ENCODE measurements around the gene ARSG.
A peak's percentile ranks its signal among the peaks of the same experiment; 100 is the strongest.
"Not testable (repeated sequence)": the region's sequence is repeated elsewhere in the genome, so short reads cannot be mapped to it uniquely, and the experiment has no call there.

ARSG gene

GRCh38 chr17:68399638-68400403 lies 108.5 kb downstream of the ARSG start:
- no peak for DNase-seq

- DNase-seq: no peak
These were observed 109.1 kb downstream of the ARSG start for GRCh38 chr17:68400404-68400735.

- no peak for DNase-seq
These were observed 110.0 kb downstream of the ARSG start for GRCh38 chr17:68401288-68401687.

DNA sequence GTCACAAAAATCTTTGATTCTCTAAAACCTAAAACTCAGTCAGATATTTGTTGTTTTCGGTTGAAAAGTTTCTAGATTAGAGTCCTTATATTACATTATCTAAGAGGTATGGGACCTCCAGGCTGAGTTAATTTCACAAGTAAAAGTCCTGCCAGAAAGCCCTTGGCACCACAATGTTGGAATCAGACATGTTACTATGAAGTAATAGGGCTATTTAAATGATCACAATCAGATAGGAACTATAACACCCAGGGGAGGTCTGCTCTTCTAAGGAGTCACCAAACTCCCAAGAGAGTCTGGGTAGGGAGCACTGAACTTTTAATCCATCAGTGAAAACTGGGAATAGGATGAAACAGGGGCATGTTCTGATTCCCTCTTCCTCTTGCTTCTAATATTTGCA lies 111.8 kb downstream of the ARSG start:
- no peak for DNase-seq

- DNase-seq: not testable (repeated sequence)
These were observed 112.5 kb downstream of the ARSG start for GRCh38 chr17:68403837-68404236.

DNA sequence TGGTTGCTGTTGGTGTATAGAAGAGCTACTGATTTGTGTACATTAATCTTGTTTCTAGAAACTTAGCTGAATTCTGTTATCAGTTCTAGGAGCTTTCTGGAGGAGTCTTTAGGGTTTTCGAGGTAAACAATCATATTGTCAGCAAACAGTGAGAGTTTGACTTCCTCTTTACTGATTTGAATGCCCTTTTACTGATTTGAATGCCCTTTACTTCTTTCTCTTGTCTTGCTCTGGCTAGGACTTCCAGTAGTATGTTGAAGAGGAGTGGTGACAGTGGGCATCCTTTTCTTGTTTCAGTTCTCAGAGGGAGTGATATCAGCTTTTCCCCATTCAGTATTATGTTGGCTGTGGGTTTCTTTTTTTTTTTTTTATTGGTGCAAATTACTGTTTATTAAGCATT lies 116.4 kb downstream of the ARSG start:
- not testable (repeated sequence) for DNase-seq

DNA sequence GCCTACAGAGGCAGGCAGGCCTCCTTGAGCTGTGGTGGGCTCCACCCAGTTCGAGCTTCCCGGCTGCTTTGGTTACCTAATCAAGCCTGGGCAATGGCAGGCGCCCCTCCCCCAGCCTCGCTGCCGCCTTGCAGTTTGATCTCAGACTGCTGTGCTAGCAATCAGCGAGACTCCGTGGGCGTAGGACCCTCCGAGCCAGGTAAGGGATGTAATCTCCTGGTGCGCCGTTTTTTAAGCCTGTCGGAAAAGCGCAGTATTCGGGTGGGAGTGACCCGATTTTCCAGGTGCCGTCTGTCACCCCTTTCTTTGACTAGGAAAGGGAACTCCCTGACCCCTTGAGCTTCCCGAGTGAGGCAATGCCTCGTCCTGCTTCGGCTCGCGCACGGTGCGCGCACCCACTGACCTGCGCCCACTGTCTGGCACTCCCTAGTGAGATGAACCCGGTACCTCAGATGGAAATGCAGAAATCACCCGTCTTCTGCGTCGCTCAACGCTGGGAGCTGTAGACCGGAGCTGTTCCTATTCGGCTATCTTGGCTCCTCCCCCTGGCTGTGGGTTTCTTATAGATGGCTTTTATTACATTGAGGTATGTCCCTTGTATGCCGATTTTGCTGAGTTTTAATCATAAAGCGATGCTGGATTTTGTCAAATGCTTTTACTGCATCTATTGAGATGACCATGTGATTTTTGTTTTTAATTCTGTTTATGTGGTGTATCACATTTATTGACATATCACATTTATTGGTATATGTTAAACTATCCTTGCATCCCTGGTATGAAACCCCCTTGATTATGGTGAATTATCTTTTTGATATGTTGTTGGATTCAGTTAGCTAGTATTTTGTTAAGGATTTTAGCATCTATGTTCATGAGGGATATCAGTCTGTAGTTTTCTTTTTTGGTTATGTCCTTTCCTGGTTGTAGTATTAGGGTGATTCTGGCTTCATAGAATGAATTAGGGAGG lies 122.6 kb downstream of the ARSG start:
- not testable (repeated sequence) for DNase-seq

GRCh38 chr17:68414901-68415300 lies 123.6 kb downstream of the ARSG start:
- not testable (repeated sequence) for DNase-seq

DNA sequence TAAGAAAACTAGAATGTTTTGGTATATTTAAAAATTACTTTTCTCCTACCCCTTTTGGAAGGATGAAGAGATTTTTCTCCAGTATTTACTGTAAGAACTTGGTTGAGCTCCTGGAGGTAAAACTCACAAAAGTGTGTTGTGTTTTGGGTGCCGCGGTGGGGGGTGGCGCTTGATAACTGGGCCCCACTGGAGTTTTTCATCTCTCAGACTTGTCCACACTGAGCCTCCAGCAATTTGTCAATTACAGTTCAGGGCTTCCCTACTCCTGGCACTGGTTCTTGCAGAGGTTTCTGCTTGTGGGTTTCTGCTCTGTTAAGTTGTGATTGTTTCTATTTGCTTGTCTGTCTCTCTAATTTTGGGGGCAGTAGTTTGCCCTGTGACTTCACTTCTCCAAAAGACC lies 126.0 kb downstream of the ARSG start:
- DNase-seq: no peak

DNA sequence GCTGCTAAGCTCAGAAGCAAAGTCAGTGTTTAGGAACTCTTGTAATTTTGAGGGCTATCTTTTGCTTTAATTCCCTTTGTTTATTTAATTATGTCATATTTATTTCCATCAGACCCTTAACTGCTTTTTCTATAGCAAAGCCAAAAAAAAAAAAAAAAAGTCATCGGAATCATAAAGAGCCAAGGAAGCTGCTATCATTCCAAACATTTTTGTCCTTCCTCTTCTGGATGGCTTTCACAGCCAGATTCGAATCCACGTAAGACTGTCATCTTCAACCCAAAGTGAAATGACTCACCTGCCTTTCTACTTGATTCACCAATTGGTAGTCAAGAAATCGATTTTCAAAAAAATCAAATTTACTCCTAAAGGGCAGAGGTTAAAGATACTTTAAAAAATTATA lies 127.6 kb downstream of the ARSG start:
- DNase-seq: no peak

- no peak for DNase-seq
These were observed 128.8 kb downstream of the ARSG start for GRCh38 chr17:68420065-68420464.

DNA sequence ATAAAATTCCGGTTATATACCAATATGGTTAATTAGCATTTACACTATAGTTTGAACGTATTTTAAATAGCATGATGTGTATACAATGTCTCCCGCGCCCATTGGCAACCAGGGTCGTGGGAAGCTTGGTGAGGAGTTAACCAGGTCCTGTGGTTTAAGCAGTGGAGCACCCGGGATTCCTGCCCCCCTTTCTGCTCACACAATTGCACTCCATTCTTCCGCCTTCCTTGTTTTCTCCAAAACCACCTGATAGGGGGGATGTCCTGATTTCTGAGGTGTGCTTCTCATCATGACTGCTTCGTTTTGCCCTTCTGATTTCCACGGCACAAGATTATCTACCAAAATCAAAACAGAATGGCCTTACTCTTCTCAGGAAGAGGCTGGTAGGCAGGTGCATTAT lies 130.2 kb downstream of the ARSG start:
- DNase-seq: no peak

- DNase-seq: no peak
These were observed 131.5 kb downstream of the ARSG start for GRCh38 chr17:68422821-68423220.

DNA sequence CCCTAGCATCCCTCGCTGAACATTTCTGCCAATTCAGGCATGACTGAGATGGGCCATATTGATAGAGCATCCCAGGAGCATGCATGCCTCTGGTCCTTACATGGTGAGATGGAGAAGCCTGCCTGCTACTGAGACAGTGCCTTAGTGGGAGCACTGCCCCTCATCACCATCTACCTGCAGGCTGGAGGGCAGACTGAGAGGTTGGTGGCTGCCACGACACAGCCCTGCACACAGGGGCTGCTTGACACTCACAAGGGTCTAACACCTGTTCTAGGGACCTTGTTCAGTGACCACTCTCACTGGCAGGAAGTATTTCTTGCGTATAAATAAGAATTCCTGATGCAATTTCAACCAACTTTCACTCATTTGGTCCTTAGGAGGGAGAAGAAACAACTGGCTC lies 132.0 kb downstream of the ARSG start:
- no peak for DNase-seq

DNA sequence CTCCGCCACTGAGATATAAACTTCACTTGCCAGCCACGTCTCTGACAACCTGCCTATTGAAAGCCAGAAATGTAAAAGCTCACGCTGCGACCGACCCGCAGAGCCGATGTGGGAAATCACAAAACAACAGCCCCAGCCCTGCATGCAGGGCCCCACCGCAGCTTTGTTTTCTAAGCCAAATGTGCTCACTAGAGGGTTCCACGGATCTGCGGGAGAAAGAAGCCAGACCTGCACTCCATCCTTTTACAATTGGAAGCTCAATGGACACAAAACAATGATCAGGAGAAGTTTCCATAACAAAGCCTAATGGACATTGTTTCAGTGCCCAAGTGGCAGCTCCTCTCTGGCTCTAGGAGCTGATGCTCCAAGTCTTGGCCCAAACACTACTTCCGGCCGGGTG lies 132.9 kb downstream of the ARSG start:
- no peak for DNase-seq

DNA sequence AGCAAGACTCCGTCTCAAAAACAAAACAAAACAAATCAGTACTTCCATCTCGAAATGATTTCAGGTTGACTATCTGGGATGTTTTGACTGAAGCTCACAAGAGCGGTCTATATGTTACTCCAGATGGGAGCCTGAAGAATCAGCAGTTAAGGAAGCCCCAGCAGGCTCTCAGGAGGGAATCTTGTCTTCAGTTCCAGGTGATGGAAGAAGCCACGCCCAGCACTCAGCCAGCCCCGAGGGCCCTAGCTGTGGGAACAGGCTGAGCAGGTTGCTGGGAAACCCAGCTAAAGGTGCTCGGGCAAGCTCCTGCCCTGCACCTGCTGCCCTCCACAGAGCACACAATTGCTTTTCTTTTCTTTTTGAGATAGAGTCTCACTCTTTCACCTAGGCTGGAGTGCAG lies 133.6 kb downstream of the ARSG start:
- peak; percentile 64 for DNase-seq

DNA sequence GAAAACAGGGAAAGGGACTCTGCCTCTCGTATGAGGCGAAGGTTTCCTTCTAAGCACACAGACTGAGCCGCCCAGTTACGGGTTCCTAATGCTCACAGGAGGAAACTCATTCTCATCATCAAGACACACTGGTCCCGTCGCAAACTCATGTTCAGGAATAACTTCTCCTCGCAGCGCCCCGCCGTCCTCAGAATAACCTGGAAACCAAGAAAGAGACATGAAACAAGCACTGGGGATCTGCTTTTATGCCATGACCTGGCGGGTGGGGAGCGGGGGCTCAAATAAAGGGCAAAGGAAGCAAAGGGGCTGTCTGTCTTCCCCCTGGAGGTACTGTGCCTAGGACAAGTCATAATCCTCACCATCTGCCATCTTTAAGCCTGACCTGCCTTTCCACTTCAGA lies 134.7 kb downstream of the ARSG start:
- no peak for DNase-seq

- no peak for DNase-seq
These were observed 136.3 kb downstream of the ARSG start for GRCh38 chr17:68427575-68427974.

GRCh38 chr17:68428498-68429172 lies 137.3 kb downstream of the ARSG start:
- DNase-seq: no peak

- DNase-seq: no peak
These were observed 138.6 kb downstream of the ARSG start for GRCh38 chr17:68429881-68430280.

GRCh38 chr17:68431045-68431608 lies 139.8 kb downstream of the ARSG start:
- no peak for DNase-seq

DNA sequence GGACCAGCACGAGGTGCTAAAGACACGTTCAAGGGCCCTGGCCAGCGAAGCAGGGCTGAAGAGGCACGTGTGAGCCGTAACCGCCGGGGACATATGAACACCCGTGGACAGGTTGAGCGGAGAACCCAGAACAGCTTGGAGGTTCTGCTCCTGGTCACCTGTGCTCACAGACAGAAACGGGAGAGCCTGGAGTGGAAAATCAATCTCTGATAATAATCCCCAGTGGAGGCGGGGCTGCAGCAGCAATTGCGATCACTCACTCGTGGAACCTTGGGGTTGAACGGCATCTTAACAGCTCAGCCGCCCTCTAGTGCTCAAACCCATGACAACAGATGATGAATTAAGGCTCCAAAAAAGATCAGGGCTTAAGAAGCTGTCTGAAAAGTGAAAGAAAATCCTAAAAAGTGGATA lies 140.4 kb downstream of the ARSG start:
- DNase-seq: no peak
